Activated CD8-positive, alpha-beta memory T cell treated with anti-CD3 and anti-CD28 coated beads, Interleukin-2, amount 50 U/mL, for 1 hour (primary cell): ENCODE data around the gene MRGPRE.

Experiments used
- DNase-seq: peaks from one replicate; pipeline ENCODE4 v3.0.0-alpha.2; 2020; ENCODE audit errors: extremely low read depth

MRGPRE gene

DNA sequence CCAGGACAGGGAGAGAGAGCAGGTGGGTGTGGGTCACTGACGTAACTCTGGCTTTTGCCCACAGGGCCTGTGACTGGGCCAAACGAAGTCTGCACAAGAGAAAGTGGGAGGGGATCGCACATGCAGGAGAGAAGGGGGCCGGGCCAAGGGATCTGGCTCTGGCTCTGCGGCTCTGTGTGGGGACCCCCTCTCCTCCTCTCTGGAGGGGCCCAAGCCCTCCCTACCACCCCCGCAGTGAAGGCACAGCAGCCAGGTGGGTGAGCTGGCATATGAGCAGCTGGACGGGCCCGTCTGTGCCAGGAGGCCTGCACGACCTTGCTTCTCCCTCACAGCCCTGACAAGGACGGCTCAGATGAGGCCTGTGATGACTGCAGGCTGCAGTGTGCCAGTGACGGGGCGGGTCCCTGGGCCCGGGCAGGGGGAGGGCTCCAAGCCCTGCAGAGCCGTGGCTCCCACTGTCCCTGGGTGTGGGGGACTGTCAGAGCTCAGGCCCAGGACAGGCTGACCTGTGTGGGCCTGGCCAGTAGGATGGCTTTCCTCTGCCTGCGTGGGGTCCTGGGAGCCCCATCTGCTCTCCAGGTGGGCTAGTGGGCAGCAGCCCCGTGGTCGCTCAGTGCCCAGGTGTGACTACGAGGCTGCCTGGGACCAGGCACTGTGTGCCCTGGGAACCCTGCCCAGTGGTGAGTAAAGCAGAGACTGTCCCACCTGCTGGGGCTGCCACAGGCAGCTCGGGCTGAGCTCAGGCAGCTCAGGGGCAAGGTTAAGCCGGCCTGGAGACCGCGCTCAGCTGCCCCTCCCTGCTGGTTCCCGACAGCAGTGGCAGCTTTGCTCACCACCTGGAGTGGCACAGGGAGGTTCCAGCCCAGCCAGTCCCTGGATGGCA, 35.8 kb downstream of the MRGPRE start:
- no peak for DNase-seq

DNA sequence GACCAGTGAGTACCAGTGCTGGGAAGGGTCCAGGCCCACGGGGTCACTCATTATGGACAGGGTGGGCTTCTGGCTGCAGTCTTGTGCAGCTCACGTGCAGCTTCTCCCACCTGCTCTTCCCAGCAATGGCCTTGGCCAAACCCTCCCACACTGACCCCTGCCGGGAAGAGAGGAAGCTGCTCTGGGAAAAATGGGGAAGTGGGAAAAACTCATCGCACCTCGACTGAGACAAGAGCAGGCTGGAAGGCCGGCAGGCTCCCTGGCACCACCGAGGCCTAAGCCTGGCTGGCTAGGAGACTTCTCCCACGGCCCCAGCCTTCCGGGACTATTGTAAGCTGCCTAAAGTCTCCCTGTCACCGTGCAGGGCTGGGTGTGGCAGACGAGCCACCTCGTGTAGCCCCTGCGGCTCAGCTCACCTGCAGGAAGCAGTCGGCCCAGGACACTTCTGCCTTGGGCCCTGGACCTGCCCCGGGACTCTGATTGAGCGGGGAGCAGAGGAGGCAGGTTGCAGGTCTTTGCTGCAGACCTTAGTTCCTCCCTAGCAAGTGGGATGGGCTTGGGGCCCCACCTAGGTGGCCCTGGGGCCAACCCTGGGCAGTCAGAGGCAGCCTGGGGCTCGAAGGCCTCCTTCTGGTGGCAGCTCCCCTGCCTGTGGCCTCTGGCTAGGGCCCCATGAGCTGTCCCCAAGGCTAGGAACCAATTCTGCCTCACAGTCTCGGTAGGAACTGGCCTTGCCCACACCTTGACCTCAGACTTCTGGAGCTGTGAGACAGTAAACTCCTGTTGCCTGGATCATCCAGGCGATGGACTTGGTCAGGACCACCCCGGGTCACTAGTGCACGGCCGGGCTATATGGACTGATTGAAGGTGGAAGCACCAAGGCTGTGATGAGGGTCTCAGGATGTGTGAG, 36.7 kb downstream of the MRGPRE start:
- no peak for DNase-seq

- DNase-seq: no peak
These were observed 38.0 kb downstream of the MRGPRE start for GRCh38 chr11:3194016-3194816.

GRCh38 chr11:3193373-3194015, 38.7 kb downstream of the MRGPRE start:
- DNase-seq: no peak

DNA sequence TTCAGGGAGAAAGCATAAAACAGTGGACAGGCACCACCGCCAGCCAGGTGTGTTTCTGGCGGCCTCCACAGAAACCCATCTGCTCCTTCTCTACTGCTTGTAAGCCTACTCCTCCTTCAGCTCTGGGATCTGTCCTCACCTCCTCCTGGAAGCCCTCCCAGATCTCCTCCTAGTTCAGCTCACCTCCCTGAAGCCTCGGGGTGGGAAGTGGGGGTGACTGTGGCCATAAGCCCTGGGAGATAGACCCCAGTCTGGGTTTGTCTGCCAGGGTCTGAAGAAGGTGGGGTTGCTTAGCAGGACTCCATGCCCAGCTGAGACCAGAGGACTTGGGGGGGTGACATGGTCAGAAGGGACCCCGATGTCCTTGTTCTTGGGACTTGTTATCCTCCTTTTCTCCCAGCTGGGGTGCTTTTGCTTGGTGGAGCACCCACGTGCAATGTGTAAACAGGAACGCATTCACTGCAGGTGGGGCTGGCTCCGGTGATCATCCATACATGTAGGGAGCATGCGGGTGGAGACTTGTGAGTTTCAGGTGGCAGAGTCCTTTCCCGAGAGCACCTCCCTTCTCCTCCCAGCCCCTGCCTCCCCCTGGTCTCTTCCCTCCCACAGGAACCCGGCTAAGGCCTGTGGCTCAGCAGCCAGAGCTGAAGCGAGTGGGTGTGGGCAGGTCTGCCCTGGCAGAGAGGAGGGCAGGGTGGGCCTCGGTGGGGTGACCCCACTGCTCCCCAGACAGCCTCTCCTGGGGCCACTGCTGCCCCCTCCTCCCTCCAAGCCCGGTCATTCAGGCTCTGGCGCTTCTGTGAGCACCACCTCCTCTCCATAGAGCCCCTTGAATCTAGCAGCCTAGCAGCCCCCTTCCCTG, 39.5 kb downstream of the MRGPRE start:
- DNase-seq: no peak

GRCh38 chr11:3191586-3192324, 40.5 kb downstream of the MRGPRE start:
- no peak for DNase-seq

GRCh38 chr11:3190600-3190999, 41.6 kb downstream of the MRGPRE start:
- DNase-seq: no peak

- no peak for DNase-seq
These were observed 42.2 kb downstream of the MRGPRE start for GRCh38 chr11:3189886-3190583.

GRCh38 chr11:3189196-3189843, 42.9 kb downstream of the MRGPRE start:
- DNase-seq: no peak

- no peak for DNase-seq
These were observed 43.6 kb downstream of the MRGPRE start for GRCh38 chr11:3188496-3189195.

GRCh38 chr11:3186166-3186953, 45.9 kb downstream of the MRGPRE start:
- no peak for DNase-seq

- DNase-seq: no peak
These were observed 47.4 kb downstream of the MRGPRE start for GRCh38 chr11:3184732-3185347.

DNA sequence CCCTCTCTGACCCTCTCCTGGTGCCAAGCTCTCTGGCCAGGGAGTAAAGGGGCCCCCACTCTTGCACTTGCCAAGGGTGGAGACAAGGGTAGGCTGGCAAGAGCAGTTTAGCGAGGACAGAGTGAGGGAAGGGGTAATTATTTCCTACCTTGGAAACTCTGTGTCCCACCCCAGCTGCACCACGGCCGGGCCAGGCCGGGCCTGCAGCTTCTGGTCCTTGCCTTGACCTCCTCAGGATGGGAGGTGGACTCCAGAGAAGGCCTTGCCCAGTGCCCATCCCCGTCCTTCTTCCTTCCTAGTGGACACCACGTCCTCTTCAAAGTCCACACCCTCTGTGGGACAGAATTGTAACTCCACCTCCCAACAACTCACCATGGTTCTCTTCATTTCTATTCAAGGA, 48.7 kb downstream of the MRGPRE start:
- DNase-seq: no peak

DNA sequence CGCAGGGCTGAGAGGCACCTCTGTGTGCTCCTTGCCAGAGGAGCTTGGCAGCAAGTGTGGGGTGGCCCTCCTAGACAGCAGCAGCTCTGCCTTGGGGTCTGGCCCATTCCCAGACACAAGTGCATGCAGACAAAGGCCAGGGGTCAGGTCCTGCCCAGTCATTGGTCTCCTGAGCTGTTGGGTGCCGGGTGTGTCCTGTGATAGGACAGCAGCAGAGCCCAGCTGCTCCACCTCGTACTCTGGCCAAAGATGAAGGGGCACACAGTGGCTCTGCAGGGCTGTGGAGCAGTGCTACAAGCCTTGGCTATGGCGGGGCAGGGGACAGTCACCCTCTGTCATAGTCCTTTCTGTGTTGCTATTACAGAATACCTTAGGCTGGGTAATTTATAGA, 49.8 kb downstream of the MRGPRE start:
- DNase-seq: no peak

DNA sequence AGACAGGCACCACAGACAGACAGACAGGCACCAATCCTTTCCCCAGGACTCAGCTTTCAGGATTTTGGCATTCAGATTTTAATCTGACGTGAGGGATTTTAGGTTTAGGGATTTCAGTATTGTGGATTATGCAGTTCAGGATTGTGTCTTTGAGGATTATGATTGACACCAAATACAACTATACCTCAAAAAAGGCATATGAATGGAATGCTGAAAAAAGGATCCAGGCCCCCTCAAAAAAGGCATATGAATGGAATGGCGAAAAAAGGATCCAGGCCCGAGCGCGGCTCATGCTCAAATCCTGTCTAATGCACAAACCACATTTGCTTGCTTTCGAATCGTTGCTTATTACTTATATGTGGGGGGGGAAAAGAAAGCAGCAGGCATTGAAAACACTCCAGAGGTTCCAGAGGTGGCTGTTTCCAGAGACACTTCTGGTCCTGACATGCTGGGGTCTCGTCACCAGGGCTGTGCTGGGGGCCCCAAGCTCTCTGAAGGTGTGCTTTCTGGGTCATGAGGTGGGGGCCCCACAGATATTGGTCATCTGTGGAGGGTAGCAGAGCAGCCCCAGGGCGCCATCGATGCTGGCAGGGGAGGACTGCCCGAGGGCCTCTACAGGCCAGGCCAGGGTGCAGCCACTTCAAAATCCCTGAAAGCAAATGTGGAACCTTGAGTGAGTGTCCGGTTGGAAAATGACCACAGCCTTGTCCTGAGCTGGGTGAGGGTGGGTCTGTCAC, 50.3 kb downstream of the MRGPRE start:
- DNase-seq: no peak

DNA sequence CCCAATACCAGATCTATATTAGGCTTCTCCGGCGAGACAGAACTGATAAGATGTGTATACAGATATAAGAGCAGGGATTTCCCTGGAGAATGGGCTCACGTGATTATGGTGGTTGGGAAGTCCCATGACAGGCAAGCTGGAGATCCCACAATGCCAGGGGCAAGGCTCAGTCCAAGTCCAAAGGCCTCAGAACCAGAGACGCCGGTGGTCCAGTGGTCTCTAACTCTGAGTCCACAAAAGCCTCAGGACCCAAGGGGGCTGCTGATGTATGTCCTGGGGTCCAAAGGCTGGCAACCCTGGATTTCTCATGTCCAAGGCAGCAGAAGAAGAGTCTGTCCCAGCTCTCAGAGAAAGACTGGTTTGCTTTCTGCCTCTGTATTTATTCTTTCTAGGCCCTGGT, 51.3 kb downstream of the MRGPRE start:
- DNase-seq: no peak
